Amniotic stem cell (primary cell): ENCODE measurements around the gene HOXD12.

Source experiments
- DNase-seq: peaks from one replicate; lab custom pipeline; 2025; lab: John Stamatoyannopoulos, UW

HOXD12 gene

GRCh38 chr2:176132205-176133171, 32.9 kb downstream of the HOXD12 start:
- no peak for DNase-seq

GRCh38 chr2:176133389-176133788, 33.8 kb downstream of the HOXD12 start:
- no peak for DNase-seq

DNA sequence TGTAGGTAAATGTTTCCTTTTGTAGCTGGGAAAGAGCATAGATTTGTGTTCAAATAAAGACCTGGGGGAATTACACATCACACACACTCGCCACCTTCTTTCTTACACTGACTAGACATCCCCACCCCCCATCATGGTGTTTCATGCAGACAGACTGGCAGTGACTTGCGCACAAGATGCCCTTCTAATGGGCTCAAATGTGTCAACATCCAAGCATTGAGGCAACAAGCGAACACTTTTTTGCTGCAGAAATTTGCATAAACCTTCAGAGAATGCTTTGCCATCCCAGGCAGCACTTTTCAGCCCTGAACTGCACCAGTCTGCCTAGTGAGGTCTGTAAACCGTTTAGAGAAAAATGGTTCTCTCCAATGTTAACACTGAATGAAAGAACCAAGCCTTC, 34.4 kb downstream of the HOXD12 start:
- DNase-seq: no peak

DNA sequence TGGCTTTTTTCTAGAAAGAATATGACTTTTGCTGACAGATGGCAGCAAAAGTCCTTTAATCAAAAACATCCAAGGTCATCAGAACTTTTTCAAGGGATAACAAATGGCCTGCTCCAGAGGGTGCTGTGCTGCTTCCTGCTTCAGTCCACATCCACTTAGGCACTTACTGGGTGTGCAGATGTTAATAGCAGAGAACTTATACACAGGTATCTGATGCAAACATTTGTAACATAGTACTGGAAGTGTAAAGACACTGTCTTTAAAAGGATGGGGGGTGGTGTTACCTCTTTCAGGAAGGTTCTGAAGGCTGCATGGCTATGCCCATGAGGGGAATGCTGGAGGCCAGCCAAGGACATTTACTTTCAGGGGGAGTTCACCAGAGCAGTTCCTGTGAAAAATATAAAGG, 35.4 kb downstream of the HOXD12 start:
- no peak for DNase-seq

GRCh38 chr2:176136374-176137251, 37.0 kb downstream of the HOXD12 start:
- no peak for DNase-seq

- no peak for DNase-seq
Observed at GRCh38 chr2:176137252-176137580, 37.6 kb downstream of the HOXD12 start.

DNA sequence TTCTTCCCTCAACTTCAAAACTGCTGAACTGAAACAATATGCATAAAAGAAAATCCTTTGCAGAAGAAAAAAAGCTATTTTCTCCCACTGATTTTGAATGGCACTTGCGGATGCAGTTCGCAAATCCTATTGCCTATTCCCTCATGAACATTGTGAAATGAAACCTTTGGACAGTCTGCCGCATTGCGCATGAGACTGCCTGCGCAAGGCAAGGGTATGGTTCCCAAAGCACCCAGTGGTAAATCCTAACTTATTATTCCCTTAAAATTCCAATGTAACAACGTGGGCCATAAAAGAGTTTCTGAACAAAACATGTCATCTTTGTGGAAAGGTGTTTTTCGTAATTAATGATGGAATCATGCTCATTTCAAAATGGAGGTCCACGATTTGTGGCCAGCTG, 38.3 kb downstream of the HOXD12 start:
- DNase-seq: no peak

DNA sequence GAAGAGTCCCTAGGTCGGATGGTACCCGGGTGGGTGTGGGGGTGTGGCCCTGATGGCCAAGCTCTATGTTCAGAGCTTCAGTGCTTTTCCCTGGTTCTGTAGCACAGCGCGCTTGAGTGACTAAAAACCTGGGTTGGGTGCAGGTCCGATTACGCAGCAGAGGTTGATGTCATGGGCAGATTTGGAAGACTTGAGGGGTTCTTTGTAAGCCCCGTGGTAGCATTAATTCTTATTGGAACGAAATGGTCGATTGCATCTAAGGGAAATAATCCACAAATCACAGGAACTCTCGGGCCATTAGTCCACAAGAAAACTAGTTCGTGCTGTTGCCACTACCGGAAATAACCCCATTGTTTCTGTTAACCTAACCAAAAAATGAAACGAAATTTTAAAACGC, 38.9 kb downstream of the HOXD12 start:
- DNase-seq: no peak

GRCh38 chr2:176138923-176139660, 39.5 kb downstream of the HOXD12 start:
- no peak for DNase-seq

DNA sequence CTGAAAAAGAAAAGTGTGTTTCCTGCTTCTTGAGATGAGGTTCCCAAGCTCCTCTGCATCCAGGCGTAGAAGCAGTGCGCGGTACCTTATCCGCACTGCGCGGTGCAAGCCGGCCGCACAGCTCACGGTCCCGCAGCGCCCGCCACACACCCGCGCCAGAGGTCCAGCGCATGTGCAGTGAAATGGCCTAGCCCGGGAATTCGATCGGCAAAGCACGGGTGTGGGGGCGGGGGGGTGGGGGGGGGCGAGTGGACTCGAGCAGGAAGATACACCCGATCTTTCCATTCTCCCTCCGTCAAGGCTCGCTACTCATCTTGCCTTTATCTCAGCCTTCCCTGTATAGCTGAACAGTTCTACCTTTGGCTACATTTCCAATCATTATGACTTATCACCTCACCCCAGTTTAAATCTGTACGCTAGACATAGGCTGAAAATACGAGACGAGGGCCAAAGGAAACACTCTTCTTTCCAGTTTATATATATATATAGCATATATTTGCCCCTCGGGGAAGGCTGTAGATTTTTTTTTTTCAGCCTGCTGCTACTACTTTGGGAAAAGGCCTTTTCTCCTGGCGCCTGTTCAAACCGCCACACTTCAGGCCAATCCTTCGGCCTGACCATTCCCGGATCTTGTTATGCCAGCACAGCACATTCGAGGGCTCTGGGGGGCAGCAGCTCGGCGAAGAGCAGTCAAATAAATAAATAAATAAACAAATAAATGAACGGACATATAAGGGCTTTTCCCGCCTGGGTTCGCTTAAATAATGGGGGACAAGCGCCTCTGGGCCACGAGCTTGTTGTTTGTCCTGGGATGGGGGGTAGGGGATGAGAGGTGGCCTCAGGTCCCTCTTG, 40.3 kb downstream of the HOXD12 start:
- no peak for DNase-seq

- DNase-seq: no peak
Observed at GRCh38 chr2:176140513-176141317, 41.1 kb downstream of the HOXD12 start.

- no peak for DNase-seq
Observed at GRCh38 chr2:176142281-176142680, 42.7 kb downstream of the HOXD12 start.

- DNase-seq: no peak
Observed at GRCh38 chr2:176145085-176145969, 45.7 kb downstream of the HOXD12 start.

- no peak for DNase-seq
Observed at GRCh38 chr2:176146101-176146500, 46.5 kb downstream of the HOXD12 start.

DNA sequence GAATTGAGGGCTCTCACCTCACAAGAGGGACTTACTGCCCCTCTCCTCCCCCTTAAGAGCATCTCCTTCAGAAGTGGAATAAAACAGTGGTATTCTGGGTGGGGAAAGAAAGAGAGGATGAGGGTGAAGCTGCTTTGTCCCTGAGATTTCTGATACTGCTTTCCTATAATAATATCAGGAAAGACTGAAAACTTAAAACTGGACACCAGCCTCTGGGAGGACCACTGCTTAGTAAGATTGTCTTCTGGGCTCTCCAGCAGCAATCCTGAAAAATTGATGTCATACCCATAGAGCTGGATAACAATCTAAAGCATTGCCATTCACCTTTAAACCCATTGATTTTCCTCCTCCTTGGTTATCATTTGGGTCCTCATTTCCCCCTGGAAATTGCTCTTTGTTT, 47.0 kb downstream of the HOXD12 start:
- DNase-seq: no peak

DNA sequence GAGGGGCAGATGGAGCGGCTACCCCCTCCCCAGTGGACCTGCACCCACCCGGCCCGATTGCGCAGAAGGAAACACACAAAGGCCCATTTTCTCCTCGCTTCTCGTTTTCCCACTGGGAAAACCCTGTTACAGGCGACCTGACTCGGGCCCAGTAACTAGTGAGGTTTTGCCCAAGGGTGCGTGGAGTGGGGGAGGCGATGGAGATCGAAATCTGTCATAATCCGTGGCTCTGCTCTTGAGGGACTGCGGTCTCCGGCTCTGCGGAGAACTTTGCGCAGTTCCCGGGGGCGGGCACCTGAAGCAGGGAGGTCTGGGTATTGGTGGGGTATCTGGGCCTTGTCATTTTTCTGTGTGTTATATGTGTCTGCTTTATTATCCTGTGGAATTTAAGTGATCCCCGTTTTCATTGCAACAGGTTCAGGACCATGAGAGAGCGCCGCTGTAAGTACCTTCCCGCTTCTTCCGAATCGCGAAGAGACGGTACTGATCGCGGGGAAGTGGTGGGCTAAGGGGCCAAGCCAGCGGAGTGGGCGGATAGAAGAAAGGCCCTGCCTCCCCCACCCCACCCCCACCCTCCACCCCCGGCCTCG, 47.7 kb downstream of the HOXD12 start:
- DNase-seq: no peak

- DNase-seq: no peak
Observed at GRCh38 chr2:176147800-176148496, 48.4 kb downstream of the HOXD12 start.

DNA sequence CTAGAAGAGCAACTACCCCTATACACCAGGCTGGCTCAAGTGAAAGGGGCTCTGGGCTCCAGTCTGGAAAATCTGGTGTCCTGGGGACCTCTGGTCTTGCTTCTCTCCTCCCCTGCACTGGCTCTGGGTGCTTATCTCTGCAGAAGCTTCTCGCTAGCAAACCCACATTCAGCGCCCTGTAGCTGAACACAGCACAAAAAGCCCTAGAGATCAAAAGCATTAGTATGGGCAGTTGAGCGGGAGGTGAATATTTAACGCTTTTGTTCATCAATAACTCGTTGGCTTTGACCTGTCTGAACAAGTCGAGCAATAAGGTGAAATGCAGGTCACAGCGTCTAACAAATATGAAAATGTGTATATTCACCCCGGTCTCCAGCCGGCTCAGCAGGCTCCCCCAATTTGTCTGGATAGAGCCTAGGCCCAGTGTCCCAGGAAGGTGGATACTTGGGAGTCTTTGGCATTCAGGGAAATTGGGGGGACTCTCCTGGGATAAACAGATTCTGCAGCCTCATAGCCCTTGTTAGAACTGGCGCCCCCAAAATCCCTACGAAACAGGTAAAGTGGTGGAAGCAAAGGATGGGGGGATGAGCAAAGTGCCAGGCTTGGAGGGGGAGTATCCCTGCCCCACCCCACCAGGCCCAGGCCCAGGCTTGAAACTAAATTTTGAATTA, 49.3 kb downstream of the HOXD12 start:
- DNase-seq: no peak
